Measurements from ENCODE around the gene MYOD1. TPM values are rescaled to one million over a fixed set of nuclear protein-coding genes. Genes with fewer than 3 reads are reported as not detected.
A peak's percentile ranks its signal among the peaks of the same experiment; 100 is the strongest.

MYOD1 gene
- total and polyA plus RNA-seq, 2 of the 4 experiments (the other 2 are of a cell fraction), result not detected

DNA sequence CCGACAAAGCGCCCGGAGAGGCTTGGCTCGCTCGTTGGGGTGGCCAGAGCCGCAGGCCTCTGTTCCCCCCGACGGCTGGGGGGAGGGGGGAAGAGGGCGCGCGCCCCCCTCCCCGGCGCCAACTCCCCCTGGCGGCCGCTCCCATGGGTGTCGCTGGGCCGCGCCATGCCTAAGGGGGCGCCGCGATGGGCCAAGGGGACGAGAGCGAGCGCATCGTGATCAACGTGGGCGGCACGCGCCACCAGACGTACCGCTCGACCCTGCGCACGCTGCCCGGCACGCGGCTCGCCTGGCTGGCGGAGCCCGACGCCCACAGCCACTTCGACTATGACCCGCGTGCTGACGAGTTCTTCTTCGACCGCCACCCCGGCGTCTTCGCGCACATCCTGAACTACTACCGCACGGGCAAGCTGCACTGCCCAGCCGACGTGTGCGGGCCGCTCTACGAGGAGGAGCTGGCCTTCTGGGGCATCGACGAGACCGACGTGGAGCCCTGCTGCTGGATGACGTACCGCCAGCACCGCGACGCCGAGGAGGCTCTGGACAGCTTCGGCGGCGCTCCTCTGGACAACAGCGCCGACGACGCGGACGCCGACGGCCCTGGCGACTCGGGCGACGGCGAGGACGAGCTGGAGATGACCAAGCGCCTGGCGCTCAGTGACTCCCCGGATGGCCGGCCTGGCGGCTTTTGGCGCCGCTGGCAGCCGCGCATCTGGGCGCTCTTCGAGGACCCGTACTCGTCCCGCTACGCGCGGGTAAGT, 16.6 kb downstream of the MYOD1 start:
- Histone ChIP-seq H4K5ac (ENCODE audit: low read depth, low read length) (no peak overlapping the region), H2BK15ac (ENCODE audit: low read depth, low read length) (no peak overlapping the region), H3K4me3 (ENCODE audit: insufficient read depth, low read depth, low read length) (no peak overlapping the region), H3K14ac (replicated peaks; ENCODE audit: low read depth, low read length) (no peak overlapping the region), H3K27ac (ENCODE audit: insufficient read depth, low read length) (no peak overlapping the region), H2BK5ac (ENCODE audit: low read depth, low read length, poor library complexity, severe bottlenecking) (no peak overlapping the region), H3K27me3 (ENCODE audit: control insufficient read depth, insufficient read depth, low read length) (peaks cover 70% of the 10 kb centered on the region), H2AK9ac (replicated peaks; ENCODE audit: low read depth, low read length, poor library complexity) (no peak overlapping the region), H3K4me1 (ENCODE audit: control insufficient read depth, insufficient read depth, low read length) (no peaks in the 10 kb centered on the region), H3K4ac (ENCODE audit: low read depth, low read length) (no peak overlapping the region), H3K9ac (ENCODE audit: low read depth, low read length) (no peak overlapping the region), H4K20me1 (ENCODE audit: insufficient read depth, low read length) (0 out of 2 replicates have a peak, but pooled peaks cover 6% of the 10 kb centered on the region), H3K56ac (ENCODE audit: extremely low read depth, insufficient read depth, low read length) (no peak overlapping the region), H3K79me1 (ENCODE audit: low read depth in 1 of 2, low read length in 2 of 2) (no peaks in the 10 kb centered on the region), H2AK5ac (ENCODE audit: low read depth, low read length) (no peak overlapping the region), H4K91ac (ENCODE audit: insufficient read depth, low read depth, low read length) (no peak overlapping the region), H3K9me1 (ENCODE audit: insufficient read depth, low read length) (no peaks in the 10 kb centered on the region), H3K18ac (ENCODE audit: low read depth, low read length) (no peak overlapping the region), H3K9me3 (ENCODE audit: control insufficient read depth, insufficient read depth, low read length) (peaks cover 2% of the 10 kb centered on the region; the same call in 1 of the 2 replicates), H3K4me2 (ENCODE audit: low read depth, low read length) (no peak overlapping the region), H3K23ac (ENCODE audit: low read depth, low read length) (no peak overlapping the region), H2BK20ac (ENCODE audit: low read depth, low read length) (no peak overlapping the region), H4K8ac (ENCODE audit: low read depth in 2 of 2, low read length in 2 of 2) (no peak overlapping the region), H2AFZ (replicated peaks; ENCODE audit: low read length, poor library complexity) (no peak overlapping the region), H2BK120ac (ENCODE audit: low read depth, low read length) (no peak overlapping the region), H3K36me3 (ENCODE audit: control insufficient read depth, insufficient read depth, low read length) (no peaks in the 10 kb centered on the region)
- no peak for DNase-seq
- TF ChIP-seq FOS (IDR thresholded peaks at IDR 0.05; ENCODE audit: low read depth, low read length) (no peak), MXI1 (IDR thresholded peaks at IDR 0.05; ENCODE audit: borderline replicate concordance, low read depth, low read length) (no peak), BHLHE40 (IDR thresholded peaks at IDR 0.05; ENCODE audit: low read depth, low read length) (peak; percentile 40; the same call in 1 of the 2 replicates), RAD21 (IDR thresholded peaks at IDR 0.05; ENCODE audit: low read length) (no peak), CEBPB (IDR thresholded peaks at IDR 0.05; ENCODE audit: low read depth, low read length) (no peak)
- TF ChIP-seq, protein P1, sequence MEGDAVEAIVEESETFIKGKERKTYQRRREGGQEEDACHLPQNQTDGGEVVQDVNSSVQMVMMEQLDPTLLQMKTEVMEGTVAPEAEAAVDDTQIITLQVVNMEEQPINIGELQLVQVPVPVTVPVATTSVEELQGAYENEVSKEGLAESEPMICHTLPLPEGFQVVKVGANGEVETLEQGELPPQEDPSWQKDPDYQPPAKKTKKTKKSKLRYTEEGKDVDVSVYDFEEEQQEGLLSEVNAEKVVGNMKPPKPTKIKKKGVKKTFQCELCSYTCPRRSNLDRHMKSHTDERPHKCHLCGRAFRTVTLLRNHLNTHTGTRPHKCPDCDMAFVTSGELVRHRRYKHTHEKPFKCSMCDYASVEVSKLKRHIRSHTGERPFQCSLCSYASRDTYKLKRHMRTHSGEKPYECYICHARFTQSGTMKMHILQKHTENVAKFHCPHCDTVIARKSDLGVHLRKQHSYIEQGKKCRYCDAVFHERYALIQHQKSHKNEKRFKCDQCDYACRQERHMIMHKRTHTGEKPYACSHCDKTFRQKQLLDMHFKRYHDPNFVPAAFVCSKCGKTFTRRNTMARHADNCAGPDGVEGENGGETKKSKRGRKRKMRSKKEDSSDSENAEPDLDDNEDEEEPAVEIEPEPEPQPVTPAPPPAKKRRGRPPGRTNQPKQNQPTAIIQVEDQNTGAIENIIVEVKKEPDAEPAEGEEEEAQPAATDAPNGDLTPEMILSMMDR (conservative IDR thresholded peaks at IDR 0.05; ENCODE audit: low read depth, low read length), result 0 out of 2 replicates have a peak, but pooled peaks have one; percentile 20
- POLR2A ChIA-PET (ENCODE audit: unreplicated experiment), result no interaction called here
- CTCF ChIA-PET, result interaction anchor here (0.8 to 8.0 kb wide), 2 partner anchors 12 to 241 kb away, joined by 3 to 158 read pairs; no protein-coding TSS in a partner anchor
- ATAC-seq (ENCODE audit: low read depth), result no peak
- no TSS peak for BruUV-seq (replicated peaks)
- 10% methylated on average over 60 of the region's 102 CpGs; no CpG with 5 or more reads in 1 of the 2 experiments for WGBS, 2 experiments (ENCODE audit: extremely low coverage in 2 of 2, insufficient read length in 1 of 2)
- intact Hi-C loops (cut with micrococcal nuclease), result loop anchor here (10.0 kb wide), 2 partner anchors 369 to 589 kb away; partner anchors contain the start of genes GTF2H1, HPS5 and SAAL1
- dilution Hi-C loops (cut with HindIII; ENCODE audit: low sequenced_read_pairs, unreplicated experiment), result loop anchor here (25.0 kb wide), 1 partner anchor 251 kb away; no protein-coding TSS in a partner anchor
- in situ Hi-C loops (cut with MboI; ENCODE audit: low sequenced_read_pairs), result no loop called here
